Measurements from ENCODE around the gene SHC1.

The SHC1 gene

GRCh38 chr1:154962156-154962749 is 8.3 kb downstream of the SHC1 start:
- TF ChIP-seq FOXP2 (optimal IDR thresholded peaks at IDR 0.05; ENCODE audit: borderline replicate concordance, extremely low read depth, extremely low read length, insufficient read depth) (no peak), POLR2AphosphoS5 (IDR thresholded peaks at IDR 0.05; ENCODE audit: low read depth, low read length) (0 out of 2 replicates have a peak, but pooled peaks have one; percentile 6)

- TF ChIP-seq FOXP2 (optimal IDR thresholded peaks at IDR 0.05; ENCODE audit: borderline replicate concordance, extremely low read depth, extremely low read length, insufficient read depth) (no peak), SIN3A (IDR thresholded peaks at IDR 0.05; ENCODE audit: borderline replicate concordance, insufficient read depth, low read length) (peak; percentile 18; the same call in 1 of the 2 replicates), REST (IDR thresholded peaks at IDR 0.05; ENCODE audit: insufficient read depth in 1 of 2, low read depth in 2 of 2, low read length in 2 of 2) (peak in 1 of 2 experiments; percentile 24; a peak in 1 of 4 replicates), TAF1 (IDR thresholded peaks at IDR 0.05; ENCODE audit: borderline replicate concordance, insufficient read depth, low read length) (peak; percentile 86), POLR2AphosphoS5 (IDR thresholded peaks at IDR 0.05; ENCODE audit: low read depth, low read length) (peak; percentile 90; the same call in 1 of the 2 replicates)
Measured at GRCh38 chr1:154961207-154962155, 9.1 kb downstream of the SHC1 start, which contains the start of gene PYGO2. Gene PYGO2, minus strand, starts transcription at chr1:154961782. Its CDS starts 206 bp downstream, at chr1:154961576.

DNA sequence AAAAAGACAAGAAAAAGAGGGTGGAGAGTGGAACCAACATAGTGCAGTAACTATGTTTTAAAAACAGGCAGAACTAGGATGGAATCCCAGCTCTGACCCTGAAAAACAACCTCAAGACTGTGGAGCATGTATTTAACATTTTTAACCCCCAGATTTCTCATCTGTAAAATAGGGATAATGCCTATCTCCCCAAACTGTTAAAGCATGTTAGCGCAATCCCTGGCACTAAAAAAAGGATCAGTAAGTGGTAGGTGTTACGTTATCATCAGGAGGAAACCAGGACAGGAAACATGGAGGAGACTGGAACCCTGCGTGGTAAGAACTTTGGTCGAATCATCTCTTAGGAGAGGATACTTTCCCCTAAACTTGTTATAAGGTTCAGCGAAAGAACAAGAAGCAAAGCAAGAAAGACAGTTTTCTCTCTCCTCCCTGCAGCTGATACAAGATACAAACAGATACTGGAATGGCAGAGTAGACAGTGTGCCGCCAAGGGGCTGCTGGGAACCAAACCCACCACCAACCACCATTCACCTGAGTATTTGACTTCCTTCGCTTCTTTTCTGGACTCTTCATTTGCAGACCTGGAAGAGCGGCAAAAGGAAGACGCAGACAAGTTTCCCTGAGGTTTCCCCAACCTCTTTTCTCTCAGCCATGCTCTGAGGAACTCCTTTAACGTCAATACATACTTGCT is 10.0 kb downstream of the SHC1 start:
- TF ChIP-seq FOXP2 (optimal IDR thresholded peaks at IDR 0.05; ENCODE audit: borderline replicate concordance, extremely low read depth, extremely low read length, insufficient read depth) (no peak), SIN3A (IDR thresholded peaks at IDR 0.05; ENCODE audit: borderline replicate concordance, insufficient read depth, low read length) (no peak), TAF1 (IDR thresholded peaks at IDR 0.05; ENCODE audit: borderline replicate concordance, insufficient read depth, low read length) (no peak), POLR2AphosphoS5 (IDR thresholded peaks at IDR 0.05; ENCODE audit: low read depth, low read length) (no peak), REST (IDR thresholded peaks at IDR 0.05; ENCODE audit: insufficient read depth in 1 of 2, low read depth in 2 of 2, low read length in 2 of 2) (no peak)

DNA sequence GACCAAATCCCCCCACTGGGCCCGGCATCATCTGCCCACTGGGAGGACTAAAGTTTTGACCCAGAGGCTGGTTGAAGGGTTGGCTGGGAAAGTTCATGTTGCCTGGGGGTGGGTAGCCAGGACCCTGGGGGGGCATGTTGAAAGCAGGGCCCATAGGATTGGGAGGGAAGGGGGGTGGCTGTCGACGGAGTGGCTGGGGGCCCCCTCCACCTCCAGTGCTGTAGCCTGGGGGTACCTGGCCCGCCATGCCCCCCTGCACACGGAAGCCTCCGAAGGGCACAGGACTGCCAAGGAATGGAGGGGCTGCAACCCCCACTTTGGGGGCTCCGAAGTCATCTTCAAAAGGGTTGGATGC is 11.1 kb downstream of the SHC1 start:
- TF ChIP-seq POLR2AphosphoS5 (IDR thresholded peaks at IDR 0.05; ENCODE audit: low read depth, low read length), result no peak
- no peak for TF ChIP-seq TAF1 (IDR thresholded peaks at IDR 0.05; ENCODE audit: borderline replicate concordance, insufficient read depth, low read length)
- TF ChIP-seq REST (IDR thresholded peaks at IDR 0.05; ENCODE audit: insufficient read depth in 1 of 2, low read depth in 2 of 2, low read length in 2 of 2), result no peak
- TF ChIP-seq SIN3A (IDR thresholded peaks at IDR 0.05; ENCODE audit: borderline replicate concordance, insufficient read depth, low read length), result no peak
- no peak for TF ChIP-seq FOXP2 (optimal IDR thresholded peaks at IDR 0.05; ENCODE audit: borderline replicate concordance, extremely low read depth, extremely low read length, insufficient read depth)
